HepG2 (cell line): ENCODE data around the gene CHN1. TPM values are rescaled to one million over a fixed set of nuclear protein-coding genes. Genes with fewer than 3 reads are reported as not detected.

Experiments
- BHLHE40 ChIP-seq: IDR thresholded peaks from 2 replicates; pipeline ENCODE4 v1.6.1; 2011; ENCODE audit warnings: low read length, improper control_type of control experiment
- CEBPG ChIP-seq: IDR thresholded peaks from 2 replicates; pipeline ENCODE4 v1.6.1; 2016
- CREB3 ChIP-seq: sonication (generic); formaldehyde crosslinking; IDR thresholded peaks from 2 replicates; pipeline ENCODE4 v1.5.0; 2020; ENCODE audit warnings: missing genetic modification reagents
- EHMT2 ChIP-seq: fragments of 200-600 bp; sonication (generic); IDR thresholded peaks from 2 replicates; pipeline ENCODE4 v1.7.0; 2017; ENCODE audit warnings: antibody characterized with exemption, low read depth, low read length, borderline replicate concordance
- ESRRA ChIP-seq: sonication (generic); formaldehyde crosslinking; IDR thresholded peaks from 2 replicates; pipeline ENCODE4 v1.5.1; 2020; ENCODE audit warnings: mild to moderate bottlenecking, low read depth, missing genetic modification reagents
- ETV6 ChIP-seq: sonication (generic); formaldehyde crosslinking; conservative IDR thresholded peaks from 2 replicates; pipeline ENCODE4 v1.4.0; 2020; ENCODE audit warnings: missing genetic modification reagents
- FOXM1 ChIP-seq: sonication (generic); formaldehyde crosslinking; IDR thresholded peaks from 2 replicates; pipeline ENCODE4 v1.5.0; 2020; ENCODE audit warnings: missing genetic modification reagents
- KLF12 ChIP-seq: sonication (generic); formaldehyde crosslinking; IDR thresholded peaks from 2 replicates; pipeline ENCODE4 v1.4.0; 2020; ENCODE audit warnings: missing genetic modification reagents, borderline replicate concordance
- NR3C1 ChIP-seq: sonication (generic); formaldehyde crosslinking; IDR thresholded peaks from 2 replicates; pipeline ENCODE4 v1.4.0; 2020; ENCODE audit warnings: missing genetic modification reagents
- PAX8 ChIP-seq: sonication (generic); formaldehyde crosslinking; IDR thresholded peaks from 2 replicates; pipeline ENCODE4 v1.8.0; 2022; ENCODE audit warnings: mild to moderate bottlenecking, missing genetic modification reagents, borderline replicate concordance
- POLR2G ChIP-seq: fragments of 200-400 bp; formaldehyde crosslinking; IDR thresholded peaks from 2 replicates; pipeline ENCODE4 v1.6.1; 2018; ENCODE audit warnings: mild to moderate bottlenecking, low read depth, low read length, moderate library complexity
- PRDM4 ChIP-seq: sonication (generic); formaldehyde crosslinking; IDR thresholded peaks from 2 replicates; pipeline ENCODE4 v1.9.0; 2021; ENCODE audit warnings: missing genetic modification reagents, borderline replicate concordance
- RBM22 ChIP-seq: fragments of 200-400 bp; formaldehyde crosslinking; optimal IDR thresholded peaks from 2 replicates; pipeline ENCODE3; 2017; ENCODE audit warnings: mild to moderate bottlenecking, low read length, moderate library complexity
- SNAPC4 ChIP-seq: sonication (generic); formaldehyde crosslinking; IDR thresholded peaks from 2 replicates; pipeline ENCODE4 v1.4.0; 2020; ENCODE audit warnings: mild to moderate bottlenecking, missing genetic modification reagents
- SP4 ChIP-seq: sonication (generic); formaldehyde crosslinking; IDR thresholded peaks from 2 replicates; pipeline ENCODE4 v1.8.1; 2023; ENCODE audit warnings: mild to moderate bottlenecking, missing genetic modification reagents
- TEAD2 ChIP-seq: sonication (generic); formaldehyde crosslinking; IDR thresholded peaks from 2 replicates; pipeline ENCODE4 v1.9.0; 2021; ENCODE audit warnings: missing genetic modification reagents
- ZBTB33 ChIP-seq: sonication (generic); formaldehyde crosslinking; IDR thresholded peaks from 2 replicates; pipeline ENCODE4 v1.4.0; 2020; ENCODE audit warnings: missing genetic modification reagents
- ZFP90 ChIP-seq: sonication (generic); formaldehyde crosslinking; IDR thresholded peaks from 2 replicates; pipeline ENCODE4 v1.8.0; 2022; ENCODE audit warnings: missing genetic modification reagents, mild to moderate bottlenecking, inconsistent platforms, borderline replicate concordance
- ZNF235 ChIP-seq: sonication (generic); formaldehyde crosslinking; IDR thresholded peaks from 2 replicates; pipeline ENCODE4 v1.8.1; 2023; ENCODE audit warnings: mild to moderate bottlenecking, missing genetic modification reagents, borderline replicate concordance
- ZNF451 ChIP-seq: sonication (generic); formaldehyde crosslinking; IDR thresholded peaks from 2 replicates; pipeline ENCODE4 v1.5.0; 2020; ENCODE audit warnings: mild to moderate bottlenecking, missing genetic modification reagents
- ZNF724P ChIP-seq: sonication (generic); formaldehyde crosslinking; IDR thresholded peaks from 2 replicates; pipeline ENCODE4 v1.8.0; 2022; ENCODE audit warnings: missing genetic modification reagents, borderline replicate concordance
- ZNF749 ChIP-seq: sonication (generic); formaldehyde crosslinking; IDR thresholded peaks from 2 replicates; pipeline ENCODE4 v1.8.0; 2022; ENCODE audit warnings: mild to moderate bottlenecking, missing genetic modification reagents, moderate library complexity, borderline replicate concordance
- polyA plus RNA-seq, 8 experiments: library from polyadenylated mRNA; depleted of rRNA in 3 of 8; stranded (reverse) in 7 of 8; unstranded in 1 of 8; fragments of >200 nt; fragmentation: Illumina TruSeq in 4 of 8; extraction: Trizol in 4 of 8; gene quantifications; 2 replicates each; pipeline versions ENCODE4 v1.2.1 to v1.2.3, GENCODE V29; 2011 to 2016; ENCODE audit warnings: low read depth in 4 of 8, missing spikeins in 1 of 8, mixed read lengths in 1 of 8; ENCODE audit not compliant: insufficient read depth in 1 of 8
- total RNA-seq, 5 experiments: library from RNA; depleted of rRNA; stranded (reverse); fragments of >200 nt; fragmentation: Illumina TruSeq; extraction: Trizol; gene quantifications; 2 replicates each; pipeline ENCODE4 v1.2.3, GENCODE V29; 2016; ENCODE audit warnings: low read depth in 1 of 5

CHN1 gene
- total and polyA plus RNA-seq, 2 of the 13 experiments (the other 11 are each of a cell fraction or from before 2014, with no cell fraction given) = 2.8 to 3.5 TPM

GRCh38 chr2:175036582-175037018 lies 31.4 kb upstream of the CHN1 start (continued):
- TF ChIP-seq KLF12 (CRISPR knock-in tag) (no peak), TEAD2 (CRISPR knock-in tag) (no peak), EHMT2 (no peak), ZBTB33 (no peak), PAX8 (CRISPR knock-in tag) (no peak), ZNF749 (CRISPR knock-in tag) (no peak), PRDM4 (CRISPR knock-in tag) (no peak), CREB3 (CRISPR knock-in tag) (no peak), RBM22 (no peak), ZNF451 (CRISPR knock-in tag) (no peak), NR3C1 (no peak), POLR2G (no peak), SP4 (CRISPR knock-in tag) (no peak), BHLHE40 (no peak), CEBPG (peak; percentile 56), ZNF235 (no peak), ZFP90 (CRISPR knock-in tag) (no peak), SNAPC4 (CRISPR knock-in tag) (no peak), ZNF724P (no peak), ETV6 (no peak), ESRRA (CRISPR knock-in tag) (0 out of 2 replicates have a peak, but pooled peaks have one; percentile 57), FOXM1 (CRISPR knock-in tag) (no peak)
